Ectodermal cell (in vitro differentiated cells): ENCODE measurements around the gene SYNDIG1.

Experiments
- H3K27ac ChIP-seq: 2 replicates; pipeline ENCODE4 v1.7.0; 2013; ENCODE audit warnings: mild to moderate bottlenecking, low read depth, low read length; ENCODE audit not compliant: insufficient read depth, poor library complexity, severe bottlenecking
- H3K27me3 ChIP-seq: 2 replicates; pipeline ENCODE4 v1.7.0; 2013; ENCODE audit warnings: mild to moderate bottlenecking, low read length; ENCODE audit not compliant: insufficient read depth, control insufficient read depth, poor library complexity, severe bottlenecking
- H3K36me3 ChIP-seq: one replicate; pipeline ENCODE4 v1.7.0; 2013; ENCODE audit warnings: low read length; ENCODE audit not compliant: control insufficient read depth, insufficient read depth
- H3K4me1 ChIP-seq: one replicate; pipeline ENCODE4 v1.7.0; 2013; ENCODE audit warnings: low read length; ENCODE audit not compliant: control insufficient read depth, insufficient read depth
- H3K4me3 ChIP-seq: 2 replicates; pipeline ENCODE4 v1.7.0; 2013; ENCODE audit warnings: low read depth, low read length, control low read depth; ENCODE audit not compliant: insufficient read depth
- H3K9me3 ChIP-seq: 2 replicates; pipeline ENCODE4 v1.7.0; 2013; ENCODE audit warnings: mild to moderate bottlenecking, low read length, moderate library complexity; ENCODE audit not compliant: control insufficient read depth
- WGBS, 2 experiments: methylation state at CpG; one replicate each; pipeline ENCODE4 v1.1.7; 2013; ENCODE audit warnings: missing lambda C conversion rate in 2 of 2; 5-methylcytosine and 5-hydroxymethylcytosine counted together

The SYNDIG1 gene

DNA sequence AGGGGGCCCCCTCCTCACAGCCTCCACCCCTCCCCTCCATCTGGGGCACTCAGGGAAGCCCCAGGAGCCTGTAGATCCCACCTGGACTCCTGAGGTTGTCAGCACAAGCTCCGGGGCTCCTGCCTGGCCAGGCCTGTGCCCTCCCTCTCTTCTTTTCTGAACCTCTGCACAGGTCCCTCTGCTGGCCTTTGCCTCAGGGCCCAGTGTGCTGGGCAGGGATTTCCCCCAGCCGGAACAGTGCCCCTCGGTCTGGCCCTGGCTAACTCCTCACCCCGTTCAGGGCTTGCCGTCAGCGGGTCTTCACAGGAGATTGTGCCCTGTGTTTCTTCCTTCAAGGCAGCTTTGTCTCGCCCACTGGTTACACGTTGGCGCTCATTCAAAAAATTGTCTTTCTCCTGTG, 64.9 kb downstream of the SYNDIG1 start:
- H3K4me3 ChIP-seq = no peak overlapping the region
- H3K4me1 ChIP-seq = no peaks in the 10 kb centered on the region
- 88 to 89% methylated on average over 9 of the region's 9 CpGs for WGBS, 2 experiments
- H3K36me3 ChIP-seq = no peaks in the 10 kb centered on the region
- no peak overlapping the region for H3K27ac ChIP-seq
- H3K27me3 ChIP-seq = no peaks in the 10 kb centered on the region
- no peaks in the 10 kb centered on the region for H3K9me3 ChIP-seq

GRCh38 chr20:24535941-24536730, 66.7 kb downstream of the SYNDIG1 start:
- no peak overlapping the region for H3K27ac ChIP-seq
- H3K36me3 ChIP-seq = no peaks in the 10 kb centered on the region
- 92 to 94% methylated on average over 14 of the region's 14 CpGs for WGBS, 2 experiments
- H3K27me3 ChIP-seq = no peaks in the 10 kb centered on the region
- H3K4me3 ChIP-seq = no peak overlapping the region
- H3K4me1 ChIP-seq = no peaks in the 10 kb centered on the region
- H3K9me3 ChIP-seq = no peaks in the 10 kb centered on the region

DNA sequence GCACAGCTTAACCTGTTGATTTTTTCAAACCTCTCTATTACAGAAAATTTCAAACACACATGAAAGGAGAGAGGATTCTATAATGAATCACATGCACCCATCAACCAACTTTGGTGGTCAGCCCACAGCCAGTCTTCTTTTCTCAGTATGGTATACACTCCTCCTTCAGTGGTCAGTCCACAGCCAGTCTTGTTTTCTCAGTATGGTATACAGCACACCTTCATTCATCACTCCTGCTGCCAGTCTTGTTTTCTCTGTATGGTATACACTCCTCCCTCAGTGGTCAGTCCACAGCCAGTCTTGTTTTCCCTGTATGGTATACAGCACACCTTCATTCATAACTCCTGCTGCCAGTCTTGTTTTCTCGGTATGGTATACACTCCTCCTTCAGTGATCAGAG, 67.8 kb downstream of the SYNDIG1 start:
- 94 to 98% methylated on average over 1 of the region's 1 CpG for WGBS, 2 experiments

DNA sequence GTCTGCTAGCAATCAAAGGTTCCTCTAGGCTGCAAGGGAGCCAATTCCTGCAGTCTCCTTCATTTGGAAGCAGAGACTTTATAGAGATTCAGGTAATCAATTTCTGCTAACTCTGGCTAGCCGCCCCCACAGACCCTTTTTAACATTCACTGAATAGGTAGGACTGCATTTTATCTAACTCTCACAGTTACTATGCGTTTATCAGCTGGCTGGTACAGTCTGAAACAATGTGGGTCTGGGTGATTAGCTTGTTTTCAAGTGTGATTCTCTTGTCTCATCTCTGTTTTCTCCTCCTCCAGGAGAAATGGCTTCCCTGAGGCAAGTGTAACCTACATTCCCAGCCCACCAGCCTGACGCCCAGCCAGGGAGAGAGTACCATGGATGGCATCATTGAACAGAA, 73.3 kb downstream of the SYNDIG1 start:
- H3K4me3 ChIP-seq = no peak overlapping the region
- no peaks in the 10 kb centered on the region for H3K9me3 ChIP-seq
- no peaks in the 10 kb centered on the region for H3K36me3 ChIP-seq
- H3K4me1 ChIP-seq = no peaks in the 10 kb centered on the region
- no peaks in the 10 kb centered on the region for H3K27me3 ChIP-seq
- no peak overlapping the region for H3K27ac ChIP-seq
- WGBS, 2 experiments = 90 to 94% methylated on average over 3 of the region's 3 CpGs

More for the DNA sequence above, 67.8 kb downstream of the SYNDIG1 start:
- Histone ChIP-seq H3K4me3 (no peak overlapping the region), H3K36me3 (no peaks in the 10 kb centered on the region), H3K27me3 (no peaks in the 10 kb centered on the region), H3K4me1 (no peaks in the 10 kb centered on the region), H3K27ac (no peak overlapping the region), H3K9me3 (no peaks in the 10 kb centered on the region)

GRCh38 chr20:24543168-24543567, 73.7 kb downstream of the SYNDIG1 start:
- no peak overlapping the region for H3K4me3 ChIP-seq
- no peak overlapping the region for H3K27ac ChIP-seq
- no peaks in the 10 kb centered on the region for H3K27me3 ChIP-seq
- WGBS, 2 experiments = 94 to 96% methylated on average over 19 of the region's 19 CpGs
- no peaks in the 10 kb centered on the region for H3K4me1 ChIP-seq
- H3K9me3 ChIP-seq = no peaks in the 10 kb centered on the region
- no peaks in the 10 kb centered on the region for H3K36me3 ChIP-seq

GRCh38 chr20:24543741-24544140, 74.3 kb downstream of the SYNDIG1 start:
- Histone ChIP-seq H3K4me1 (no peaks in the 10 kb centered on the region), H3K27me3 (no peaks in the 10 kb centered on the region), H3K36me3 (no peaks in the 10 kb centered on the region), H3K4me3 (no peak overlapping the region), H3K27ac (no peak overlapping the region), H3K9me3 (no peaks in the 10 kb centered on the region)
- WGBS, 2 experiments = 95% methylated on average over 6 of the region's 6 CpGs

DNA sequence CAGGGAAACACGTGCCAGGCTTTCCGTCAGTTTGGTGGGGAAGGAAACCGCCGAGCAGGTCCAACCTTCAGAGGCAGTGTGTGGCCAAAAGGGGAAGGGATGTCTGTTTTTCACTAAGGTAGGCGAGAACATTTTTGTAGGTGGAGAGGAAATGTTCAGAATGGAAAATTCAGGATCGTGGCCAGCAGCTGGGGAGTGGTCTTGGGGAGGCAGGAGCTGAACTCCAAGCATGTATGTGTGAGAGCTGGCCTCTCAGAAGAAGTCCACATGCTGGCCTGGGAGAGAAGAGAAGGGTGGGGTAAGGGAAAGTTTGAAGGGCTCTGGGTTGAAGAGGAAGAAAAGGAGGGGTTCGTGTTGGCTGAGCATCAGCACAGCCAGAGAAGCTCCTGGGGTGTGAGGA, 74.9 kb downstream of the SYNDIG1 start:
- no peaks in the 10 kb centered on the region for H3K27me3 ChIP-seq
- 94% methylated on average over 7 of the region's 7 CpGs for WGBS, 2 experiments
- H3K36me3 ChIP-seq = no peaks in the 10 kb centered on the region
- no peak overlapping the region for H3K27ac ChIP-seq
- no peak overlapping the region for H3K4me3 ChIP-seq
- no peaks in the 10 kb centered on the region for H3K4me1 ChIP-seq
- no peaks in the 10 kb centered on the region for H3K9me3 ChIP-seq

DNA sequence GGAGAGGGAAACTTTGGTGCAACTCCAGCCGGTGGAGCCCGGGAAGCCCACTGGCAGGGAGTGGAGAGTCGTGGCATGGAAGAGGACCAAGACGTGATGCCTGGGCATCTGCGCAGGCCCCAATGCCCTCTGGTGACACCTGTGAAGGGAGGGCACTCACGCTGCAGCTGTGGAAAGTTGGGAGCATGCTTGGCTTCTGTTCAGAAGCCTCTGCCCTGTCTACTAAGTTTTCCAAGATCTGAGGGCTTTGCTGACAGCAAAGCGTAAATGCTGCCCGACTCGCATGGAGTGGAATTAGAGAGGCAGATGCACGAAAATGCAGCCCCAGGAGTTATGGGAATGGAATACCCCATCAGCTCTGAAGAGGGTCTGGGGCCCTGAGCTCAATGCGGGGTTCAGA, 75.7 kb downstream of the SYNDIG1 start:
- H3K9me3 ChIP-seq = no peaks in the 10 kb centered on the region
- no peaks in the 10 kb centered on the region for H3K36me3 ChIP-seq
- WGBS, 2 experiments = 95 to 96% methylated on average over 11 of the region's 11 CpGs
- no peaks in the 10 kb centered on the region for H3K27me3 ChIP-seq
- H3K27ac ChIP-seq = no peak overlapping the region
- no peaks in the 10 kb centered on the region for H3K4me1 ChIP-seq
- no peak overlapping the region for H3K4me3 ChIP-seq

- no peaks in the 10 kb centered on the region for H3K9me3 ChIP-seq
- 95% methylated on average over 2 of the region's 2 CpGs for WGBS, 2 experiments
- no peak overlapping the region for H3K4me3 ChIP-seq
- no peak overlapping the region for H3K27ac ChIP-seq
- H3K4me1 ChIP-seq = no peaks in the 10 kb centered on the region
- H3K27me3 ChIP-seq = no peaks in the 10 kb centered on the region
- no peaks in the 10 kb centered on the region for H3K36me3 ChIP-seq
Measured at GRCh38 chr20:24546232-24546892, 76.9 kb downstream of the SYNDIG1 start.

DNA sequence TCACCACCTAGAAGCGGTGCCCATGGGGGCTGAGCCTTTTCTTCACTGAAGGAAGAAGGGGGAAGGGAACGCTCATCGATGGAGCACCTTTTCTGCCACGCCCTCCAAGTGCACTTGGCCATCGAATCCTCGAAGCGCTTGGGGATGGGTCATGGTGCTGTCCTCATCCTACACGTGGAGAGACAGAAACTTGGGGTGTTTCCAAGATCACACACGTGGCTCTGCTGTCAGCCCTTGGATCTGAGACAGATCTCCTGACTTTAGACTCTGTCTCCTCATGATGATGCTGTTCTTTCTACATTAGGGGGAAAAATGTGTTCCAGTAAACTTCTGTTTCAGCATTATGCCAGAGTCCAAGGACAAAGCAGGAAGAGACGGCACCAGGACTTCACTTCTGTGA, 78.5 kb downstream of the SYNDIG1 start:
- Histone ChIP-seq H3K9me3 (no peaks in the 10 kb centered on the region), H3K4me1 (no peaks in the 10 kb centered on the region), H3K4me3 (no peak overlapping the region), H3K36me3 (no peaks in the 10 kb centered on the region), H3K27me3 (no peaks in the 10 kb centered on the region), H3K27ac (no peak overlapping the region)
- 89 to 90% methylated on average over 10 of the region's 10 CpGs for WGBS, 2 experiments
